Measurements from ENCODE around the gene IVD. TPM values are rescaled to one million over a fixed set of nuclear protein-coding genes. Genes with fewer than 3 reads are reported as not detected.

Gene IVD
- total and polyA plus RNA-seq, 2 of the 8 experiments (the other 6 are each of a cell fraction or from before 2014, with no cell fraction given): 55.2 to 78.8 TPM

- Histone ChIP-seq H3K4me2 (ENCODE audit: insufficient read depth in 1 of 2, low read depth in 2 of 2, low read length in 2 of 2) (no peak overlapping the region), H2BK15ac (ENCODE audit: low read length) (no peak overlapping the region), H4K5ac (ENCODE audit: insufficient read length, low read depth, low read length) (no peak overlapping the region), H4K8ac (ENCODE audit: extremely low read depth, insufficient read depth, low read length) (0 out of 2 replicates have a peak overlapping the region, but pooled peaks have one; percentile 7), H3K14ac (ENCODE audit: insufficient read length) (no peak overlapping the region), H3K4me1 (replicated peaks in 1 of 4; ENCODE audit: control insufficient read depth in 3 of 4, insufficient read depth in 4 of 4, low read length in 3 of 4) (peaks cover 11 to 27% (median 18%) of the 10 kb centered on the region in 4 experiments), H3K18ac (ENCODE audit: extremely low read depth, low read length) (no peak overlapping the region), H3K23me2 (ENCODE audit: low read depth, low read length) (peaks cover 9% of the 10 kb centered on the region), H3K4ac (replicated peaks; ENCODE audit: insufficient read length, low read depth, low read length) (no peak overlapping the region), H2BK20ac (ENCODE audit: low read length) (no peak overlapping the region), H3K4me3 (ENCODE audit: extremely low read depth in 1 of 4, insufficient read depth in 2 of 4, low read depth in 3 of 4, low read length in 4 of 4) (no peak overlapping the region), H3K23ac (ENCODE audit: insufficient read length) (no peak overlapping the region), H3K9me3 (ENCODE audit: insufficient read depth in 2 of 2, low read depth in 1 of 2, low read length in 1 of 2) (no peaks in the 10 kb centered on the region), H3K36me3 (ENCODE audit: control insufficient read depth in 2 of 4, insufficient read depth in 4 of 4, low read length in 3 of 4) (no peaks in the 10 kb centered on the region), H3K79me2 (ENCODE audit: control insufficient read depth in 1 of 2, insufficient read depth in 2 of 2, low read length in 2 of 2) (no peaks in the 10 kb centered on the region), H2BK5ac (ENCODE audit: low read depth, low read length) (no peak overlapping the region), H3K79me1 (ENCODE audit: low read depth, low read length) (no peaks in the 10 kb centered on the region), H3K27ac (ENCODE audit: low read depth, low read length) (no peak overlapping the region), H2BK12ac (ENCODE audit: low read depth, low read length) (no peak overlapping the region), H4K91ac (replicated peaks; ENCODE audit: insufficient read length, low read length) (no peak overlapping the region), H2BK120ac (replicated peaks; ENCODE audit: low read depth, low read length) (no peak overlapping the region), H3K9ac (replicated peaks in 1 of 4; ENCODE audit: extremely low read depth in 1 of 4, low read depth in 3 of 4, low read length in 3 of 4) (no peak overlapping the region), H3K56ac (replicated peaks; ENCODE audit: insufficient read length, low read depth, low read length) (no peak overlapping the region), H2AFZ (ENCODE audit: low read length) (no peak overlapping the region), H2AK5ac (ENCODE audit: low read depth, low read length) (no peak overlapping the region), H4K20me1 (replicated peaks in 1 of 2; ENCODE audit: control insufficient read depth in 1 of 2, insufficient read depth in 2 of 2, low read length in 2 of 2) (peaks cover 0 to 2% of the 10 kb centered on the region in 2 experiments), H3K27me3 (replicated peaks in 1 of 4; ENCODE audit: control insufficient read depth in 3 of 4, extremely low read depth in 1 of 4, insufficient read depth in 3 of 4, low read length in 3 of 4) (peaks cover 0 to 18% (median 8%) of the 10 kb centered on the region in 4 experiments; a peak in 3 of 7 replicates)
- 82% methylated on average over 2 of the region's 5 CpGs; no CpG with 5 or more reads in 1 of the 2 experiments for WGBS, 2 experiments (ENCODE audit: extremely low coverage in 1 of 2, insufficient coverage in 1 of 2, insufficient read length in 1 of 2, insufficient replicate concordance in 2 of 2, low coverage in 1 of 2, low lambda C conversion rate in 2 of 2, missing lambda C conversion rate in 1 of 2)
- FAIRE-seq (no peak), DNase-seq (ENCODE audit: low read depth in 1 of 2, low spot score in 2 of 2) (no peak)
- ChIA-PET CTCF (ENCODE audit: partially characterized antibody) (interaction anchor here (0.8 to 27.4 kb wide), 8 partner anchors 10 to 153 kb away, joined by 3 to 452 read pairs (median 4); partner anchors contain the start of gene CCDC9B), POLR2A (ENCODE audit: partially characterized antibody) (interaction anchor here (1.2 to 1.7 kb wide), 2 partner anchors 12 to 113 kb away, joined by 3 to 8 read pairs; no protein-coding TSS in a partner anchor)
- TF ChIP-seq POLR2AphosphoS5 (IDR thresholded peaks at IDR 0.05; ENCODE audit: low read depth, low read length): no peak
- no peak for TF ChIP-seq ASH2L (IDR thresholded peaks at IDR 0.05; ENCODE audit: low read length)
- no peak for TF ChIP-seq RFX5 (IDR thresholded peaks at IDR 0.05; ENCODE audit: borderline replicate concordance, low read depth, low read length)
- no peak for TF ChIP-seq SIN3A (conservative IDR thresholded peaks at IDR 0.05 in 1 of 2, IDR thresholded peaks at IDR 0.05 in 1 of 2; ENCODE audit: low read depth in 1 of 2, low read length in 2 of 2)
- TF ChIP-seq SAP30 (IDR thresholded peaks at IDR 0.05; ENCODE audit: insufficient read depth, insufficient replicate concordance, low read length): no peak
- TF ChIP-seq E2F6 (IDR thresholded peaks at IDR 0.05): no peak
- no peak for TF ChIP-seq SP1 (IDR thresholded peaks at IDR 0.05; ENCODE audit: low read depth, low read length)
- no peak for TF ChIP-seq GTF2F1 (IDR thresholded peaks at IDR 0.05; ENCODE audit: borderline replicate concordance, low read depth, low read length)
- TF ChIP-seq CBX5 (IDR thresholded peaks at IDR 0.05; ENCODE audit: low read depth, low read length): no peak
- TF ChIP-seq, protein P1, sequence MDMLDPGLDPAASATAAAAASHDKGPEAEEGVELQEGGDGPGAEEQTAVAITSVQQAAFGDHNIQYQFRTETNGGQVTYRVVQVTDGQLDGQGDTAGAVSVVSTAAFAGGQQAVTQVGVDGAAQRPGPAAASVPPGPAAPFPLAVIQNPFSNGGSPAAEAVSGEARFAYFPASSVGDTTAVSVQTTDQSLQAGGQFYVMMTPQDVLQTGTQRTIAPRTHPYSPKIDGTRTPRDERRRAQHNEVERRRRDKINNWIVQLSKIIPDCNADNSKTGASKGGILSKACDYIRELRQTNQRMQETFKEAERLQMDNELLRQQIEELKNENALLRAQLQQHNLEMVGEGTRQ (IDR thresholded peaks at IDR 0.05; ENCODE audit: low read length): no peak
These were observed 49.5 kb upstream of the IVD start for GRCh38 chr15:40355976-40356585.
